RWPE2 (cell line): ENCODE results near the gene CD84.
"Not testable (repeated sequence)": the region's sequence is repeated elsewhere in the genome, so short reads cannot be mapped to it uniquely, and the experiment has no call there.

ENCODE experiments used
- ATAC-seq: fragments of 200-7000 bp; cut with Tn5 transposase; 3 replicates; pipeline ENCODE4 v1.9.1; 2021; ENCODE audit warnings: low read depth
- DNase-seq: peaks from one replicate; pipeline ENCODE4 v3.0.0-alpha.2; 2020; ENCODE audit warnings: low spot score
- H3K27ac ChIP-seq: fragments of 450-650 bp; 2 replicates; pipeline ENCODE4 v1.5.1; 2017; ENCODE audit warnings: mild to moderate bottlenecking; ENCODE audit not compliant: poor library complexity, severe bottlenecking
- H3K27me3 ChIP-seq: fragments of 250-450 bp; sonication (Bioruptor Pico); 2 replicates; pipeline ENCODE4 v1.5.1; 2021; ENCODE audit warnings: mild to moderate bottlenecking, moderate library complexity; ENCODE audit not compliant: insufficient read depth, poor library complexity, severe bottlenecking
- H3K36me3 ChIP-seq: fragments of 250-450 bp; sonication (Bioruptor Pico); 2 replicates; pipeline ENCODE4 v1.5.1; 2020; ENCODE audit warnings: low read depth, mild to moderate bottlenecking, moderate library complexity
- H3K4me1 ChIP-seq: fragments of 250-450 bp; sonication (Bioruptor Pico); 2 replicates; pipeline ENCODE4 v1.5.1; 2021; ENCODE audit warnings: mild to moderate bottlenecking, moderate library complexity; ENCODE audit not compliant: insufficient read depth, poor library complexity, severe bottlenecking
- H3K4me3 ChIP-seq: fragments of 250-450 bp; sonication (Bioruptor Pico); 2 replicates; pipeline ENCODE4 v1.5.1; 2021; ENCODE audit warnings: mild to moderate bottlenecking, moderate library complexity; ENCODE audit not compliant: severe bottlenecking
- H3K9me3 ChIP-seq: fragments of 250-450 bp; sonication (Bioruptor Pico); 2 replicates; pipeline ENCODE4 v1.5.1; 2021; ENCODE audit warnings: mild to moderate bottlenecking, moderate library complexity; ENCODE audit not compliant: severe bottlenecking
- TF ChIP-seq, protein P1 (sequence below): fragments of 450-650 bp; IDR thresholded peaks from one replicate; pipeline ENCODE4 v1.5.1; 2017; ENCODE audit warnings: mild to moderate bottlenecking, moderate library complexity; ENCODE audit not compliant: poor library complexity, severe bottlenecking

The CD84 gene

GRCh38 chr1:160534823-160535605 is 44.3 kb downstream of the CD84 start:
- Histone ChIP-seq H3K27ac (no peak overlapping the region), H3K27me3 (no peaks in the 10 kb centered on the region), H3K36me3 (no peaks in the 10 kb centered on the region), H3K4me3 (no peak overlapping the region), H3K9me3 (peaks cover 12% of the 10 kb centered on the region), H3K4me1 (peaks cover 7% of the 10 kb centered on the region)
- TF ChIP-seq, protein P1, sequence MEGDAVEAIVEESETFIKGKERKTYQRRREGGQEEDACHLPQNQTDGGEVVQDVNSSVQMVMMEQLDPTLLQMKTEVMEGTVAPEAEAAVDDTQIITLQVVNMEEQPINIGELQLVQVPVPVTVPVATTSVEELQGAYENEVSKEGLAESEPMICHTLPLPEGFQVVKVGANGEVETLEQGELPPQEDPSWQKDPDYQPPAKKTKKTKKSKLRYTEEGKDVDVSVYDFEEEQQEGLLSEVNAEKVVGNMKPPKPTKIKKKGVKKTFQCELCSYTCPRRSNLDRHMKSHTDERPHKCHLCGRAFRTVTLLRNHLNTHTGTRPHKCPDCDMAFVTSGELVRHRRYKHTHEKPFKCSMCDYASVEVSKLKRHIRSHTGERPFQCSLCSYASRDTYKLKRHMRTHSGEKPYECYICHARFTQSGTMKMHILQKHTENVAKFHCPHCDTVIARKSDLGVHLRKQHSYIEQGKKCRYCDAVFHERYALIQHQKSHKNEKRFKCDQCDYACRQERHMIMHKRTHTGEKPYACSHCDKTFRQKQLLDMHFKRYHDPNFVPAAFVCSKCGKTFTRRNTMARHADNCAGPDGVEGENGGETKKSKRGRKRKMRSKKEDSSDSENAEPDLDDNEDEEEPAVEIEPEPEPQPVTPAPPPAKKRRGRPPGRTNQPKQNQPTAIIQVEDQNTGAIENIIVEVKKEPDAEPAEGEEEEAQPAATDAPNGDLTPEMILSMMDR, result no peak
- no peak for ATAC-seq
- DNase-seq, result no peak

DNA sequence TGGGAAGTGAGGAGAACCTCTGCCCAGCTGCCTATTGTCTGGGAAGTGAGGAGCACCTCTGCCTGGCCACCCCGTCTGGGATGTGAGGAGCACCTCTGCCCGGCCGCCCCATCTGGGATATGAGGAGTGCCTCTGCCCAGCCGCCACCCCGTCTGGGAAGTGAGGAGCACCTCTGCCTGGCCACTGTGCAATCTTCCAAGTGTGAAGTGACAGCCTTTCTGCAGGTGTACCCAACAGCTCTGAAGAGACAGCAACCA is 46.8 kb downstream of the CD84 start:
- not testable (repeated sequence) for H3K36me3 ChIP-seq, H3K4me1 ChIP-seq, ATAC-seq, H3K4me3 ChIP-seq, DNase-seq, H3K27ac ChIP-seq, H3K27me3 ChIP-seq
- peaks cover 12% of the 10 kb centered on the region for H3K9me3 ChIP-seq

- H3K4me3 ChIP-seq, H3K27me3 ChIP-seq, H3K27ac ChIP-seq, H3K36me3 ChIP-seq, DNase-seq, ATAC-seq, H3K4me1 ChIP-seq: not testable (repeated sequence)
- H3K9me3 ChIP-seq, result peaks cover 12% of the 10 kb centered on the region
These were observed 47.3 kb downstream of the CD84 start for GRCh38 chr1:160531809-160532556.

DNA sequence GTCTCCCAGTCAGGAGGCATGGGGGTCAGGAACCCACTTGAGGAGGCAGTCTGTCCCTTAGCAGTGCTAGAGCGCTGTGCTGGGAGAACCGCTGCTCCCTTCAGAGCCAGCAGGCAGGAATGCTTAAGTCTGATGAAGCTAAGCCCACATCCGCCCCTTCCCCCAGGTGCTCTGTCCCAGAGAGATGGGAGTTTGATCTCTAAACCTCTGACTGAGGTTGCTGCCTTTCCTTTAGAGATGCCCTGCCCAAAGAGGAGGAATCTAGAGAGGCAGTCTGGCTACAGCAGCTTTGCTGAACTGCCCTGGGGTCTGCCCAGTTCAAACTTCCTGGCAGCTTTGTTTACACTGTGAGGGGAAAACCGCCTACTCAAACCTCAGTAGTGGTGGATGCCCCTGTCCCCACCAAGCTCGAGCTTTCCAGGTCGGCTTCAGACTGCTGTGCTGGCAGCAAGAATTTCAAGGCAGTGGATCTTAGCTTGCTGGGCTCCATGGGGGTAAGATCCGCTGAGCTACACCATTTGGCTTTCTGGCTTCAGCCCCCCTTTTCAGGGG is 49.8 kb downstream of the CD84 start:
- H3K4me3 ChIP-seq, H3K4me1 ChIP-seq, H3K9me3 ChIP-seq, H3K27me3 ChIP-seq, DNase-seq, H3K36me3 ChIP-seq, H3K27ac ChIP-seq, ATAC-seq: not testable (repeated sequence)

DNA sequence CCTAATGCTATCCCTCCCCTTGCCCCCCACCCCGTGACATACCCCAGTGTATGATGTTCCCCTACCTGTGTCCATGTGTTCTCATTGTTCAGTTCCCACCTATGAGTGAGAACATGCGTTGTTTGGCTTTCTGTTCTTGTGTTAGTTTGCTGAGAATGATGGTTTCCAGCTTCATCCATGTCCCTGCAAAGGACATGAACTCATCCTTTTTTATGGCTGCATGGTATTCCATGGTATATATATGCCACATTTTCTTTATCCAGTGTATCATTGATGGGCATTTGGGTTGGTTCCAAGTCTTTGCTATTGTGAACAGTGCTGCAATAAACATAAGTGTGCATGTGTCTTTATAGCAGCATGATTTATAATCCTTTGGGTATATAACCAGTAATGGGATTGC is 55.5 kb downstream of the CD84 start:
- not testable (repeated sequence) for H3K27me3 ChIP-seq, ATAC-seq, H3K36me3 ChIP-seq, H3K27ac ChIP-seq, H3K4me3 ChIP-seq, DNase-seq, H3K9me3 ChIP-seq
- H3K4me1 ChIP-seq, result peaks cover 15% of the 10 kb centered on the region

GRCh38 chr1:160522622-160523345 is 56.5 kb downstream of the CD84 start, which contains the start of gene SLAMF6:
Gene SLAMF6, minus strand, starts transcription at chr1:160523255. Its CDS starts 63 bp downstream, at chr1:160523192.
- H3K9me3 ChIP-seq, result no peaks in the 10 kb centered on the region
- no peaks in the 10 kb centered on the region for H3K27me3 ChIP-seq
- H3K27ac ChIP-seq, result no peak within 1 kb of the TSS
- H3K36me3 ChIP-seq, result no peaks in the 10 kb centered on the region
- TF ChIP-seq, protein P1, result no peak
- H3K4me3 ChIP-seq, result no peak within 1 kb of the TSS
- DNase-seq (no peak), ATAC-seq (no peak)
- peaks cover 15% of the 10 kb centered on the region for H3K4me1 ChIP-seq
